ENCODE data around the gene DMKN. TPM values are rescaled to one million over a fixed set of nuclear protein-coding genes. Genes with fewer than 3 reads are reported as not detected.

DMKN gene, protein sequence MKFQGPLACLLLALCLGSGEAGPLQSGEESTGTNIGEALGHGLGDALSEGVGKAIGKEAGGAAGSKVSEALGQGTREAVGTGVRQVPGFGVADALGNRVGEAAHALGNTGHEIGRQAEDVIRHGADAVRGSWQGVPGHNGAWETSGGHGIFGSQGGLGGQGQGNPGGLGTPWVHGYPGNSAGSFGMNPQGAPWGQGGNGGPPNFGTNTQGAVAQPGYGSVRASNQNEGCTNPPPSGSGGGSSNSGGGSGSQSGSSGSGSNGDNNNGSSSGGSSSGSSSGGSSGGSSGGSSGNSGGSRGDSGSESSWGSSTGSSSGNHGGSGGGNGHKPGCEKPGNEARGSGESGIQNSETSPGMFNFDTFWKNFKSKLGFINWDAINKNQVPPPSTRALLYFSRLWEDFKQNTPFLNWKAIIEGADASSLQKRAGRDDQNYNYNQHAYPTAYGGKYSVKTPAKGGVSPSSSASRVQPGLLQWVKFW
- 100 to 1,000 TPM in 1 of 2 donors, 10 to 100 TPM in 1; 84.6 to 127 TPM for total RNA-seq
- 100 to 1,000 TPM in 1 of 2 donors, 10 to 100 TPM in 1; 79.0 to 278 TPM for polyA plus RNA-seq
- long read RNA-seq, donor 1, partial matches to known transcripts, result 0 of 20 reads
- long read RNA-seq, donor 1, other reads (novel, unspliced or antisense), result 0 of 20 reads
- long read RNA-seq, donor 2, partial matches to known transcripts, result 0 of 4 reads
- long read RNA-seq, donor 2, other reads (novel, unspliced or antisense), result 0 of 4 reads
- long read RNA-seq, donor 3, partial matches to known transcripts, result 0 of 13 reads
- long read RNA-seq, donor 3, other reads (novel, unspliced or antisense), result 0 of 13 reads
- long read RNA-seq, donor 4, partial matches to known transcripts, result 0 of 8 reads
- long read RNA-seq, donor 4, other reads (novel, unspliced or antisense), result 0 of 8 reads
- long read RNA-seq, donor 5, partial matches to known transcripts, result 0 of 21 reads
- long read RNA-seq, donor 5, other reads (novel, unspliced or antisense), result 0 of 21 reads

DNA sequence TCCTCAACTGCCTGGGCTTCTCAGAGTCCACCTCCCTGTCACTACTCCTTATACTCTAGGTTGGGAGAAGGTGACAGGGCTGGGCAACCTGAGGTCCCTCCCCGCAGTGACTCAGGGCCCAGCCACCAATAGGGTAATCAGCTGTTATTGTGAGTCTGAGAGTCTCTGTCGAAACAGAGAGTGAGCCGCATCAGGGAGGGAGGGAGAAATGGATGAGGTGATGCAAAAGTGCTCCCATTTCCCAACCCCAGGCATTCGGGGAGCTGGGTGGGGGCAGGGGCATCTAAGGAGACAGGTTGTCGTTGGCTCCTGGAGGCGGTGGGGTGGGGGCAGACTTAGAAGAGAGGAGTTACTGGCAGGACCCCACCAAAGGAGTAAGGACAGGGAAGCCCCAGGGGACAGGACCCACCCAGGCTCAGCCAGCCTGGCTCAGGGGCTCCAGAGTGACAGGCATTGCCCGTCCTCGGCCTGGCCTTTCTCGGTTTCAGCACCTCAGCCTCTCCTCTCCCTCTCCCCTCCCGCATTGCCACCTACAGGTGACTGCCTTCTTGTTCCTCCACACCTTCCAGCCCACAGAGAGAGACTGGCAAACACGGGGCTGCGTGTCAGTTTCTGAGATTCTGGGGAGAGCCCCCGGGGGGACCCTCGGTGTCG lies at the start of gene DMKN:
TSS of gene DMKN (minus strand) at position 22 of the 654 bp plus-strand sequence. CDS start 174 bp downstream, outside the sequence.
- TF ChIP-seq, protein P1, sequence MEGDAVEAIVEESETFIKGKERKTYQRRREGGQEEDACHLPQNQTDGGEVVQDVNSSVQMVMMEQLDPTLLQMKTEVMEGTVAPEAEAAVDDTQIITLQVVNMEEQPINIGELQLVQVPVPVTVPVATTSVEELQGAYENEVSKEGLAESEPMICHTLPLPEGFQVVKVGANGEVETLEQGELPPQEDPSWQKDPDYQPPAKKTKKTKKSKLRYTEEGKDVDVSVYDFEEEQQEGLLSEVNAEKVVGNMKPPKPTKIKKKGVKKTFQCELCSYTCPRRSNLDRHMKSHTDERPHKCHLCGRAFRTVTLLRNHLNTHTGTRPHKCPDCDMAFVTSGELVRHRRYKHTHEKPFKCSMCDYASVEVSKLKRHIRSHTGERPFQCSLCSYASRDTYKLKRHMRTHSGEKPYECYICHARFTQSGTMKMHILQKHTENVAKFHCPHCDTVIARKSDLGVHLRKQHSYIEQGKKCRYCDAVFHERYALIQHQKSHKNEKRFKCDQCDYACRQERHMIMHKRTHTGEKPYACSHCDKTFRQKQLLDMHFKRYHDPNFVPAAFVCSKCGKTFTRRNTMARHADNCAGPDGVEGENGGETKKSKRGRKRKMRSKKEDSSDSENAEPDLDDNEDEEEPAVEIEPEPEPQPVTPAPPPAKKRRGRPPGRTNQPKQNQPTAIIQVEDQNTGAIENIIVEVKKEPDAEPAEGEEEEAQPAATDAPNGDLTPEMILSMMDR (IDR thresholded peaks at IDR 0.05; ENCODE audit: control extremely low read depth, extremely low read depth), result no peak
- Histone ChIP-seq H3K27me3 (ENCODE audit: control insufficient read depth in 3 of 3, insufficient read depth in 3 of 3, low read length in 2 of 3) (peaks cover 0 to 8% (median 7%) of the 10 kb centered on the region in 3 donors), H3K27ac (ENCODE audit: low read depth in 1 of 2, low read length in 1 of 2) (no peak within 1 kb of the TSS), H3K36me3 (ENCODE audit: control insufficient read depth in 4 of 4, insufficient read depth in 4 of 4, low read length in 4 of 4) (no peaks in the 10 kb centered on the region), H3K4me3 (no peak within 1 kb of the TSS), H3K9me3 (ENCODE audit: control insufficient read depth in 4 of 4, insufficient read depth in 3 of 4, low read length in 3 of 4) (no peaks in the 10 kb centered on the region), H3K9ac (ENCODE audit: insufficient read depth in 1 of 2, low read length in 2 of 2) (no peak within 1 kb of the TSS), H3K4me1 (ENCODE audit: control insufficient read depth in 5 of 5, insufficient read depth in 5 of 5, low read length in 5 of 5) (peaks cover 0 to 13% (median 0%) of the 10 kb centered on the region in 5 donors)
- WGBS, 2 donors, result 26 to 27% methylated on average over 15 of the region's 15 CpGs
- no peak for ATAC-seq (ENCODE audit: insufficient read depth, low FRiP score)
- no peak for DNase-seq

DNA sequence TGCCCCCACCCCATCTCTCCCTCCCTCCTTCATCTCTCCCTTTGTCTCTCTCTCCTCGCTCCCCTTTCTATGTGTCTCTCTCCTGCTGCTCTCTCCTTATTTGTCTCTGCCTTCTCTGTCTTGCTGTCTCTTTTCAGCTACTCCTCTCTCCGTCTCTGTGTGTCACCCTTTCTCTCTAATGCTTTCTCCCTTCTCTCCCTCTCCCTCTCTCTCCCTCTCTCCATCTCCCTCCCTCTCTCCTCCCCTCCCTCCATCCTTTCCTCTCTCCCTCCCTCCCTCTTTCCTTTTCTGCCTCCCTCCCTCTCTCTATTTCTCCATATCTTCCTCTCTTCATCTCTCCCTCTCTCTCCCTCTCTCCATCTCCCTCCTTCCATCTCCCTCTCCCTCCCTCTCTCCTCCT lies 49.3 kb upstream of the DMKN start:
- 57 to 65% methylated on average over 2 of the region's 2 CpGs for WGBS, 2 donors
- H3K9me3 ChIP-seq (ENCODE audit: control insufficient read depth in 4 of 4, insufficient read depth in 3 of 4, low read length in 3 of 4), result no peaks in the 10 kb centered on the region
- H3K4me3 ChIP-seq, result no peak overlapping the region
- DNase-seq, result no peak
- H3K27me3 ChIP-seq (ENCODE audit: control insufficient read depth in 3 of 3, insufficient read depth in 3 of 3, low read length in 2 of 3), result peaks cover 6 to 25% (median 11%) of the 10 kb centered on the region in 3 donors
- no peak overlapping the region for H3K9ac ChIP-seq (ENCODE audit: insufficient read depth in 1 of 2, low read length in 2 of 2)
- no peaks in the 10 kb centered on the region for H3K36me3 ChIP-seq (ENCODE audit: control insufficient read depth in 4 of 4, insufficient read depth in 4 of 4, low read length in 4 of 4)
- ATAC-seq (ENCODE audit: insufficient read depth, low FRiP score), result no peak
- H3K27ac ChIP-seq (ENCODE audit: low read depth in 1 of 2, low read length in 1 of 2), result no peak overlapping the region
- TF ChIP-seq, protein P1 (IDR thresholded peaks at IDR 0.05; ENCODE audit: control extremely low read depth, extremely low read depth), result no peak
- H3K4me1 ChIP-seq (ENCODE audit: control insufficient read depth in 5 of 5, insufficient read depth in 5 of 5, low read length in 5 of 5), result peaks cover 0 to 7% (median 0%) of the 10 kb centered on the region in 5 donors

DNA sequence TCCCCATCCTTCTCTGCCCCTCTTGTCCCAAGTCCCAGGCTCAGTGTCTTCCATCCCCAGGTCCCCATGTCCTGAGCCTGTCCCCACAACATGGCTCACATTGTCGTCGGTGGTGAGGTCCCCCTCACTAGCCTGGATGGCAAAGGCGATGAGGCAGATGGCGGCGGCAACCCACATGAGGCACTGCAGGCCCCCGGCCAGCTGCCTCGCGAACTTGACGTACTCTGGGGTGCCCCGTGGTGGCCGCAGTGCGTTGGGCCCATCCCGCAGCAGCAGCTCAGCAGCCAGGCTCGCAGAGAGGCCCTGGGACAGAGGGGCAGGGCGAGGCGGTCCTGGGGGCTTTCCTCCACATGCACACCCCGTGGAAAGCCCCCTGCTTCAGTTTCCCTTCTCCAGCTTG lies 48.9 kb upstream of the DMKN start:
- ATAC-seq (ENCODE audit: insufficient read depth, low FRiP score), result no peak
- Histone ChIP-seq H3K36me3 (ENCODE audit: control insufficient read depth in 4 of 4, insufficient read depth in 4 of 4, low read length in 4 of 4) (no peaks in the 10 kb centered on the region), H3K4me1 (ENCODE audit: control insufficient read depth in 5 of 5, insufficient read depth in 5 of 5, low read length in 5 of 5) (peaks cover 0 to 9% (median 0%) of the 10 kb centered on the region in 5 donors), H3K27me3 (ENCODE audit: control insufficient read depth in 3 of 3, insufficient read depth in 3 of 3, low read length in 2 of 3) (peaks cover 8 to 27% (median 11%) of the 10 kb centered on the region in 3 donors), H3K9me3 (ENCODE audit: control insufficient read depth in 4 of 4, insufficient read depth in 3 of 4, low read length in 3 of 4) (no peaks in the 10 kb centered on the region), H3K9ac (ENCODE audit: insufficient read depth in 1 of 2, low read length in 2 of 2) (no peak overlapping the region), H3K27ac (ENCODE audit: low read depth in 1 of 2, low read length in 1 of 2) (no peak overlapping the region), H3K4me3 (no peak overlapping the region)
- WGBS, 2 donors, result 56 to 63% methylated on average over 16 to 17 of the region's 17 CpGs
- no peak for DNase-seq
- TF ChIP-seq, protein P1 (IDR thresholded peaks at IDR 0.05; ENCODE audit: control extremely low read depth, extremely low read depth), result no peak

Measured in lung (tissue), 16 donors.